HG02642 (cell line): ENCODE results near the gene NEDD9.

ENCODE experiments used
- ATAC-seq: cut with Tn5 transposase; IDR thresholded peaks from one replicate; pipeline ENCODE4 v1.9.1; 2021; ENCODE audit warnings: mild to moderate bottlenecking; ENCODE audit not compliant: unreplicated experiment, poor library complexity

The NEDD9 gene

DNA sequence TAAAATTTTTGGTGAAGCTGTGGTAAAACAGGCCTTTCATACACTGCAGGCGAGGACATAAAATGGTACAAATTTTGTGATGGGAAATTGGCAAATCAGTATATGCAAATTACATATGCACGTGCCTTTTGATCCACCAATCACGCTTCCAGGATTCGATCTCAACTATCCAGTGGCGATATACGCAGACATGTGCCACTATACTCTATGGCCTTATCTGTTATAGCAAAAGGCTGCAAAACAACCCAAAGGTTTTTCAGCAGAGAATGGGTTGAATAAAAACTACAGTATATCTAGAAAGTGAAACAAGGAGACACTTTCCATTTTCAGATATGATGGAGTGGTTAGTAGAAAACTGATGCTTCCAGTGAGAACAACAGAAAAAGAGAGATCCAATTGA, 79.0 kb downstream of the NEDD9 start:
- no peak for ATAC-seq

- ATAC-seq, result no peak
Measured at GRCh38 chr6:11152581-11152980, 79.9 kb downstream of the NEDD9 start.

DNA sequence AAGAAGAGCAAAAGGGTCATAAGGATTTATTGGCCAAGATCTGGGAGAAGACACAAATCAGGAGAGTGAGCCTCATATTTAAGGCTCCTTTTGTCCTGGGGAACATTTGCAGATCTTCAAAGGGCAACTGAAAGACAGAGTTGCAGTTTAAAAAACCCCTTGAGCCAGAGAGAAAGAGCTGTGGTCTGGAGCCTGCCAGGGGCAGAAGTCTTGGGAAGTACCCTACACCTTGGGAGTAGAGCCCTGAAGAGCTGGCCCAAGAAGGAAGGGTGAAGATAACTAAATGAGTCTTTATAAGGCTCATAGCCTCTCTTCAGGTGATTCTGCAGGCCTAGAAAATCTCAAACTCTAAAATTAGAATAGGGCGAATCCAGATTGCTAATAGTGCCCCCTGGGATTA, 81.0 kb downstream of the NEDD9 start:
- ATAC-seq, result no peak

DNA sequence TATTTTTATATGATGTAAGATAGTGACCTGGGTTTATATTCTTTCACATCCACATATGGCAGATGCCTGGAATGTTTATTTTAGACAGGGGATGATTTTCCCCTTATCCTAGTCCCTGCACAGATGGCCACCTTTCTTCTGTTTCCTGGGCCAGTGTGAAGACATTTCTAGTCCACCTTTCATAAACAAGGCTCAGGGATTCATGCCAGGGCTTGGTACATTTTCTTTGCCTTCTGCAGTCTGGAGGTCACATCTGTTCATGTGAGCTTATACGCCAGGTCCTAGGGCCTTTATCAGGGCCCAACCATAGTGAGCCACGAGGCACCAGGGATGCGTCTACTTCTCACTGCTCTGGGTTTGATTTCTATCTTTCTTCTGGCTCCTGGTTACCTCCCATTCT, 82.9 kb downstream of the NEDD9 start:
- no peak for ATAC-seq

DNA sequence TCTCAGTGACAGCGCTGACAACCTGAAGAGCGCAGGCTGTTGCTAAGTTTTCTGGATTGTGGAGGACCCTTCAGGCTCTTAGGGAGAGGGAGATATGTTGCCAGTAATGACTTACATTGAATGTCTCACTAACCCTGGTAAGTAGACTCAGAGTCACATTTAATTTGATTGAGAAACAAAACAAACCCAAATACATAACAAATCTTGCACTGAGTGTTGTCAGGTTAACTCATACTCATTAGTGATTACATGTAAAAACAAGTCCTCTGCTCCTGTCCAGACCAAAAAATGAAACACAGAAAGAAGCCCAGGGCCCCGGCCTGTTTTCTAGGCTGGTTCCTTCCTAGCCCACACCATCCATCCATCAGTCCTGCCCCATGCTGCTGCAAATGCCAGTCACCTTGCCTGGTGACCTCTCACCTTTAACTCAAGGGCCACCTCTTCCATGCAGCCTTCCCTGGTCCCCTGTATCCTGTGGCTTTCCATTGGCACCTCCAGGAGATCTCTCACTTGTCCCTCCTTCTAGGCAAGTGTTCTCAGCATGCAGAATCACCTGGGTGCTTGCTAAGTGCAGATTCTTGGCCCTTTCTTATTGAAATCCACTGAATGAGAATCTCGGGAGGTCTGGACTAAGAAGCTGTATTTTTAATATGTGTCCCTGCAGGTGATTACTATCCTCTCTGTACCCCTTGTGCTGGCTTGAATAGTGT, 86.2 kb downstream of the NEDD9 start:
- ATAC-seq, result no peak

- peak; percentile 88 for ATAC-seq
Measured at GRCh38 chr6:11144393-11144851, 88.0 kb downstream of the NEDD9 start.

- ATAC-seq, result no peak
Measured at GRCh38 chr6:11143394-11144371, 88.8 kb downstream of the NEDD9 start.

DNA sequence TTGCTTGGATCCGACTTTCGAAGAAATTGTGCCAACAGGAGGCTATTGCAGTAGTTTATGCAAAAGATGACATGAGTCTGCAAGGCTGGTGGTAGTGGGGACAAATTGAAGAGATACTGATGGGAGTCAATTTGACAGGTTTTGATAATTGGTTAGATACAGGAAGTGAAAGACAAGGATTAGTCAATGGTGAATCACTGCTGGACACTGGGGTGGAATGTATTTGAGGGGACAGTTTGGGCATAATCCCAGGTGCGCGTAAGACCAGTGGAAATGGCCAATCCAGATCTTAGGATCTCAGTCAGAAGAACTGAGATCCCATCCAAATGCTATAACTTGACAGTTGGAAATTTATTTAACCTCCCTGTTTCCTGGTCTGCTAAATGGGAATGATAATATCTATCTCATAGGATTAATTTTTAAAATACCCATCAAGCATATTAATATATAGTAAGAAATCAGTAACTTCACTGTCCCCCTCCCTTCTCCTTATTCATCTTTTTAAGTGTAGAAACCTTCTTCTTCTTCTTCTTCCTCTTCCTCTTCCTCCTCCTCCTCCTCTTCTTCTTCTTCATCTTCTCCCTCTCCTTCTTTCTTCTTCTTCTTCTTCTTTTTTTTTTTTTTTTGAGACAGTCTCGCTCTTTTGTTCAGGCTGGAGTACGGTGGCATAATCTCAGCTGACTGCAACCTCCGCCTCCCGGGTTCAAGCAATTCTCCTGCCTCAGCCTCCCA, 90.0 kb downstream of the NEDD9 start:
- no peak for ATAC-seq

GRCh38 chr6:11141295-11141694, 91.2 kb downstream of the NEDD9 start:
- ATAC-seq, result no peak

GRCh38 chr6:11140056-11140455, 92.4 kb downstream of the NEDD9 start:
- ATAC-seq, result no peak

DNA sequence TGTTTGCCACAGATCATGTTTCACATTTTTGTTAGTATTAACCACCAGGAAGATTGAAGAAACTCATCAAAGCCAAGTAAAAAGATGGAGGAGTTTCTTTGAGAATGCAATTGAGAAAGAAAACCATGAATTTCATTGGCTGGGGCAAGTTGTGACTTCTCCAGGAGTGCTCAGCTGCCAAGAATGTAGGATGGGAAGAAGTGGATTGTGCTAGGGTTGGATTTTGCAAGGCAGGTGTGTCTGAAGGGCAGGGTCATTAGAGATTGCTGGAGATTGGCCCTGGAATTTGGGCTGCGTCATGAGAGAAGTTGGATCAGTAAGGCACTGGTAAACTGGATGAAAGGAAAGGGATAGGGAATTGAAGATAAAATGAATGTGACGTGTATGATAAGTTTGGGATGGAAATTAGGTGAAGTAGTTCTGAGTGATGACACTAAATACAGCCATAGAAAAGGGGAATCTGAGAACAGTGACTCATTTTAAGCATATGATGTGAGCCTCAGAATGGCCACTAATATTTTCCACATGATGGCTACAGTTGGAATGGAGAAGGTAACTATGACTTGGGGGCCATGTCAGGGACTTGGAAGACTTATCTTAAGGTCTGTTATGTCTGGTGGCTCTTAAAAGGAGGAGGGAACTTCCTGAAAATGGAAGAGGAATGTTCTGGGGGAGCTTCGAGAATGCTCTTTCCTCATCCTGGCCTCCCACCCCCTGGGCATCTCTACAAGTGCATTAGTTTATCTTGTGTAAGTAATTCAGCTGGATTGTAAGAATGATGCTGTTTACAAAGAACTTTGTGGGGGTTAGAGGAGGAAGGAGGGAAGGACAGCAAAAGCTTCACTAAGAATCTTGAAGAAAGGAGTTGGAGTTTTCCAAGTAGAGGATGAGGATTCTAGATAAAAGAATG, 93.2 kb downstream of the NEDD9 start:
- no peak for ATAC-seq

DNA sequence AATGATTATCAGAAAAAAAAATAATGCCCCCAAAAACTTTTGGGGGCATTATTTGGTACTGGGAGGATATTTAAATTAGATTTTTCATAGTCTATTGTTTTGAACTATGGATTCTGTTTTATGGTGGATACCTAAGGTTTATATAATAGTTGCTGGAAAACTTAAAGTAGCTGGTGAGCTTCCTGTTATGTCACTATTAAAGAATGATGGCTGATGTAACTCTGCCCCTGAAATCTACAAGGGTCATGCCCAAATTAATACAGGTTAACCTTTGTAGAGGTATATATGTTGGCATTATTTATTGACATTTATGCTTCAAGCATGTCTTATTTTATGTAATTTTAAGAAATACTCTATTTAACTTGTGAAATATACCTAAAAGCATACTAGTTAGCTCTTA, 95.7 kb downstream of the NEDD9 start:
- no peak for ATAC-seq
